Measurements from ENCODE around the gene ZNF133. TPM values are rescaled to one million over a fixed set of nuclear protein-coding genes. Genes with fewer than 3 reads are reported as not detected.
"Not testable (repeated sequence)": the region's sequence is repeated elsewhere in the genome, so short reads cannot be mapped to it uniquely, and the experiment has no call there.

Gene ZNF133
- total and polyA plus RNA-seq, 7 donors, result 5.2 to 10.1 (median 8.4) TPM

- intact Hi-C loops (cut with DNase I), result no loop called here
- H3K27me3 ChIP-seq (ENCODE audit: insufficient read depth in 3 of 3, low read length in 2 of 3), result peaks cover 0 to 3% (median 0%) of the 10 kb centered on the region in 3 donors
- 49 to 53% (median 52%) methylated on average over 5 of the region's 5 CpGs for WGBS, 3 donors
These were observed 22.0 kb upstream of the ZNF133 start for GRCh38 chr20:18266282-18266681.

GRCh38 chr20:18267815-18268214 lies 20.5 kb upstream of the ZNF133 start:
- WGBS, 3 donors, result 12 to 24% (median 20%) methylated on average over 7 of the region's 7 CpGs
- intact Hi-C loops (cut with DNase I), result no loop called here
- DNase-seq, result no peak
- H3K36me3 ChIP-seq (ENCODE audit: insufficient read depth in 1 of 2, low read depth in 1 of 2), result no peaks in the 10 kb centered on the region
- no peak overlapping the region for H3K4me3 ChIP-seq
- H3K9me3 ChIP-seq, result no peaks in the 10 kb centered on the region
- no peaks in the 10 kb centered on the region for H3K4me1 ChIP-seq
- ATAC-seq, result no peak
- H3K27ac ChIP-seq, result no peak overlapping the region
- H3K27me3 ChIP-seq (ENCODE audit: insufficient read depth in 3 of 3, low read length in 2 of 3), result peaks cover 0 to 3% (median 0%) of the 10 kb centered on the region in 3 donors
- TF ChIP-seq CTCF (IDR thresholded peaks at IDR 0.05), result no peak

More at GRCh38 chr20:18266282-18266681, 22.0 kb upstream of the ZNF133 start:
- no peak for TF ChIP-seq CTCF (IDR thresholded peaks at IDR 0.05)
- H3K36me3 ChIP-seq (ENCODE audit: insufficient read depth in 1 of 2, low read depth in 1 of 2), result no peaks in the 10 kb centered on the region
- no peak for DNase-seq
- no peak overlapping the region for H3K4me3 ChIP-seq
- H3K27ac ChIP-seq, result no peak overlapping the region
- no peaks in the 10 kb centered on the region for H3K9me3 ChIP-seq
- H3K4me1 ChIP-seq, result no peaks in the 10 kb centered on the region
- ATAC-seq, result no peak

- H3K4me3 ChIP-seq, result no peak overlapping the region
- intact Hi-C loops (cut with DNase I), result loop anchor here (10.0 kb wide), 2 partner anchors 106 to 766 kb away; no protein-coding TSS in a partner anchor
- H3K9me3 ChIP-seq, result no peaks in the 10 kb centered on the region
- no peaks in the 10 kb centered on the region for H3K36me3 ChIP-seq (ENCODE audit: insufficient read depth in 1 of 2, low read depth in 1 of 2)
- no peak for TF ChIP-seq CTCF (IDR thresholded peaks at IDR 0.05)
- WGBS, 3 donors, result 77 to 83% (median 80%) methylated on average over 2 of the region's 2 CpGs
- H3K4me1 ChIP-seq, result no peaks in the 10 kb centered on the region
- peaks cover 0 to 3% (median 0%) of the 10 kb centered on the region in 3 donors for H3K27me3 ChIP-seq (ENCODE audit: insufficient read depth in 3 of 3, low read length in 2 of 3)
- H3K27ac ChIP-seq, result no peak overlapping the region
- ATAC-seq (no peak), DNase-seq (no peak)
These were observed 17.2 kb upstream of the ZNF133 start for GRCh38 chr20:18271160-18271559.

GRCh38 chr20:18272451-18272850 lies 15.9 kb upstream of the ZNF133 start:
- DNase-seq, result peak; percentile 18 to 69
- peak in 1 of 4 donors; percentile 63 for ATAC-seq
- TF ChIP-seq CTCF (IDR thresholded peaks at IDR 0.05), result no peak
- Histone ChIP-seq H3K4me1 (no peaks in the 10 kb centered on the region), H3K27ac (no peak overlapping the region), H3K27me3 (ENCODE audit: insufficient read depth in 3 of 3, low read length in 2 of 3) (no peaks in the 10 kb centered on the region), H3K36me3 (ENCODE audit: insufficient read depth in 1 of 2, low read depth in 1 of 2) (no peaks in the 10 kb centered on the region), H3K4me3 (no peak overlapping the region), H3K9me3 (no peaks in the 10 kb centered on the region)
- WGBS, 3 donors, result 39 to 61% (median 48%) methylated on average over 6 of the region's 6 CpGs
- intact Hi-C loops (cut with DNase I), result loop anchor here (10.0 kb wide), 2 partner anchors 108 to 768 kb away; no protein-coding TSS in a partner anchor

- TF ChIP-seq CTCF (IDR thresholded peaks at IDR 0.05), result no peak
- no peak for ATAC-seq
- no peak for DNase-seq
- H3K27me3 ChIP-seq (ENCODE audit: insufficient read depth in 3 of 3, low read length in 2 of 3), result no peaks in the 10 kb centered on the region
- no peaks in the 10 kb centered on the region for H3K9me3 ChIP-seq
- intact Hi-C loops (cut with DNase I), result loop anchor here (10.0 kb wide), 2 partner anchors 109 to 769 kb away; no protein-coding TSS in a partner anchor
- no peaks in the 10 kb centered on the region for H3K36me3 ChIP-seq (ENCODE audit: insufficient read depth in 1 of 2, low read depth in 1 of 2)
- H3K27ac ChIP-seq, result no peak overlapping the region
- no peaks in the 10 kb centered on the region for H3K4me1 ChIP-seq
- no peak overlapping the region for H3K4me3 ChIP-seq
These were observed 14.6 kb upstream of the ZNF133 start for GRCh38 chr20:18273738-18274137.

- not testable (repeated sequence) for ATAC-seq; DNase-seq; H3K4me1 ChIP-seq; H3K9me3 ChIP-seq; H3K36me3 ChIP-seq (ENCODE audit: insufficient read depth in 1 of 2, low read depth in 1 of 2); H3K27me3 ChIP-seq (ENCODE audit: insufficient read depth in 3 of 3, low read length in 2 of 3); H3K4me3 ChIP-seq; H3K27ac ChIP-seq
- 92 to 93% (median 92%) methylated on average over 7 of the region's 7 CpGs for WGBS, 3 donors
- intact Hi-C loops (cut with DNase I), result loop anchor here (5.0 to 10.0 kb wide), 4 partner anchors 111 to 774 kb away; partner anchors contain the start of genes KAT14 (in 1 of the 2) and PET117 (in 1 of the 2)
These were observed 12.4 kb upstream of the ZNF133 start for GRCh38 chr20:18275960-18276359.

Data from psoas muscle (tissue), 8 donors.